Stomach smooth muscle (tissue), 2 donors: Measurements from ENCODE around the gene S100A7A.

Experiments used
- H3K27ac ChIP-seq: one replicate; pipeline ENCODE4 v1.7.0; 2013; ENCODE audit warnings: mild to moderate bottlenecking, low read length, inconsistent platforms
- H3K27me3 ChIP-seq, 2 donors: one replicate each; pipeline ENCODE4 v1.7.0; 2013; ENCODE audit warnings: low read length in 2 of 2; ENCODE audit not compliant: insufficient read depth in 2 of 2, control insufficient read depth in 1 of 2
- H3K36me3 ChIP-seq, 2 donors: one replicate each; pipeline ENCODE4 v1.7.0; 2013; ENCODE audit warnings: low read length in 2 of 2; ENCODE audit not compliant: control insufficient read depth in 2 of 2, insufficient read depth in 2 of 2
- H3K4me1 ChIP-seq: one replicate; pipeline ENCODE4 v1.7.0; 2013; ENCODE audit warnings: low read length; ENCODE audit not compliant: control insufficient read depth, insufficient read depth
- H3K4me3 ChIP-seq, 2 donors: one replicate each; pipeline ENCODE4 v1.7.0; 2013; ENCODE audit warnings: low read length in 2 of 2
- H3K9ac ChIP-seq, 2 donors: one replicate each; pipeline ENCODE4 v1.7.0; 2013; ENCODE audit warnings: low read length in 2 of 2, mild to moderate bottlenecking in 1 of 2
- H3K9me3 ChIP-seq, 2 donors: one replicate each; pipeline ENCODE4 v1.7.0; 2013; ENCODE audit warnings: low read length in 2 of 2; ENCODE audit not compliant: control insufficient read depth in 2 of 2
- donor health status: healthy.
- donor health status: Pancreatic carcinoma.

The S100A7A gene

DNA sequence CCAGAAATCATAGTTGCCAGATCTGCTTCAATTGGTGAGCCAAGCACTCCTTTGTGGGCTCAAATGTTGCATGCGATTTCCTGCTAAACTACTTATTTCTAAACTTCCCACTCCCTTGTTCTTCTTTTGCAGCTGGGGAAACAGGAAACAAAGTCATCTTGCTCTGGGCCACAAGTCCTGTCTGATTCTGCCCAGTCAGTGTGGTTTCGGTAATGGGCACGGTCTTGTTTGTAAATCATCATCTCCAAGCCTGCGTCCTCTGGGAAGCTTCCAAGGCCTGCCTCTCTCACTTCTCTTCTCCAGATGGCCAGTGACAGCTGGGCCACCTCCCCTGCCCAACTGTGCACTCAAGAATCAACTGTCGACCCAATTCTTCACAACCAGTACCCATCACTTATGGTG is 29.8 kb upstream of the S100A7A start:
- no peak overlapping the region for H3K27ac ChIP-seq
- no peaks in the 10 kb centered on the region for H3K9me3 ChIP-seq
- no peaks in the 10 kb centered on the region for H3K36me3 ChIP-seq
- no peak overlapping the region for H3K4me3 ChIP-seq
- no peak overlapping the region for H3K9ac ChIP-seq
- H3K27me3 ChIP-seq: peaks cover 0 to 7% of the 10 kb centered on the region in 2 donors
- no peaks in the 10 kb centered on the region for H3K4me1 ChIP-seq

DNA sequence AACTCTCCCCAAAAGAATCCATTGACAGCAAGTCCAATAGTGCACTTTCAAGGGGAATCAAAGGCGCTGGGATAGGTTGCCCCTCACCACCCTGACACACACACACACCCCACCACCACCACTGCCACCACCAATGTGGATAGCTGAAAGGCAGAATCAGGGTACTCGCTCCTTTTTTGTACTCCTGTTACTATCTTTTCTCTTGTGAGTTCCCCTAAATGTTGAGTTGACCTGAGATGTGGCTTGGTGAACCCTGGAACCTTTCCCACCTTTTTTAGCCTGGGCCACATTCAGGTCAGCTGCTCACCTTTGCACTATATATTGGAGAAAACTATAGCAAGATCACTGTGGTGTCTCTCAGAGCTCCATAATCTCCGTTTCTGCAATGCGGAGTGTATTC is 29.3 kb upstream of the S100A7A start:
- no peak overlapping the region for H3K4me3 ChIP-seq
- H3K9me3 ChIP-seq: no peaks in the 10 kb centered on the region
- H3K9ac ChIP-seq: no peak overlapping the region
- no peaks in the 10 kb centered on the region for H3K36me3 ChIP-seq
- no peak overlapping the region for H3K27ac ChIP-seq
- H3K27me3 ChIP-seq: peaks cover 0 to 7% of the 10 kb centered on the region in 2 donors
- no peaks in the 10 kb centered on the region for H3K4me1 ChIP-seq

DNA sequence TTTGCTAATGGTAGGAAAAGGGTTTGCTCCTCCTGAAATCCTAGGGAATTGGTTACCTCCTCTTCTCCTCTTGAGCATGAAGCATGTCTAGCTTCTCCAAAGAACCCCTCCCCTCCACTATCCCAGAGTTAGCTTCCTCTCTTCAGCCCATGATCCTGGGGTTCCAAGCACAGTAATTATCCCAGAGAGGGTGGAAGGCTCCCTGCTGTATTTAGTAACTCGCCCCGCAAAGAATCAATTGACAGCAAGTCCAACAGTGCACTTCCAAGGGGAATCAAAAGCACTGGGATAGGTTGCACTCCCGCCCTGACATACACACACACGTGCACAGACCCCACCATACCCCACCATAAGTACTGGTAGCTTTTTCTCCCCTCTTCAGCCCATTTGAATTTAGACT is 28.5 kb upstream of the S100A7A start:
- Histone ChIP-seq H3K27me3 (peaks cover 0 to 7% of the 10 kb centered on the region in 2 donors), H3K9me3 (no peaks in the 10 kb centered on the region), H3K36me3 (no peaks in the 10 kb centered on the region), H3K4me1 (no peaks in the 10 kb centered on the region), H3K9ac (no peak overlapping the region), H3K27ac (no peak overlapping the region), H3K4me3 (no peak overlapping the region)

DNA sequence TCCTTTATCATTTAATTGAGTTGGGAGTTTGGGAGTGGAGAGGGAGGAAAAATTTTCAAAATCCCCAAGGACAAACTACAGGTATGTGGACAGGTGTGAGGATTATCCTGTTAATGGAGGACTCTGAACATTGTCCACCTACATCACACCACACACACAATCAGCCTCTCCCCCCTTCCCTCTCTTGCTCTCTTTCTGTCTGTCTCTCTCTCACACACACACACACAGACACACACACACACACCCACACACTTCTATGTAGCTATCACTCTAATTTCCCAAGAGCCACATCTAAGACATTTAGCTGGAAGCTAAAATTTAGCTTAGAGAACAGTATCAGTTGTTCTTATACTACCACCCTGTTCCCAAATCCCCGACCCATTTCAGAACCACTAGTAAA is 26.9 kb upstream of the S100A7A start:
- H3K36me3 ChIP-seq: no peaks in the 10 kb centered on the region
- H3K27ac ChIP-seq: no peak overlapping the region
- no peaks in the 10 kb centered on the region for H3K9me3 ChIP-seq
- H3K27me3 ChIP-seq: peaks cover 0 to 11% of the 10 kb centered on the region in 2 donors
- H3K4me3 ChIP-seq: no peak overlapping the region
- no peaks in the 10 kb centered on the region for H3K4me1 ChIP-seq
- H3K9ac ChIP-seq: no peak overlapping the region

DNA sequence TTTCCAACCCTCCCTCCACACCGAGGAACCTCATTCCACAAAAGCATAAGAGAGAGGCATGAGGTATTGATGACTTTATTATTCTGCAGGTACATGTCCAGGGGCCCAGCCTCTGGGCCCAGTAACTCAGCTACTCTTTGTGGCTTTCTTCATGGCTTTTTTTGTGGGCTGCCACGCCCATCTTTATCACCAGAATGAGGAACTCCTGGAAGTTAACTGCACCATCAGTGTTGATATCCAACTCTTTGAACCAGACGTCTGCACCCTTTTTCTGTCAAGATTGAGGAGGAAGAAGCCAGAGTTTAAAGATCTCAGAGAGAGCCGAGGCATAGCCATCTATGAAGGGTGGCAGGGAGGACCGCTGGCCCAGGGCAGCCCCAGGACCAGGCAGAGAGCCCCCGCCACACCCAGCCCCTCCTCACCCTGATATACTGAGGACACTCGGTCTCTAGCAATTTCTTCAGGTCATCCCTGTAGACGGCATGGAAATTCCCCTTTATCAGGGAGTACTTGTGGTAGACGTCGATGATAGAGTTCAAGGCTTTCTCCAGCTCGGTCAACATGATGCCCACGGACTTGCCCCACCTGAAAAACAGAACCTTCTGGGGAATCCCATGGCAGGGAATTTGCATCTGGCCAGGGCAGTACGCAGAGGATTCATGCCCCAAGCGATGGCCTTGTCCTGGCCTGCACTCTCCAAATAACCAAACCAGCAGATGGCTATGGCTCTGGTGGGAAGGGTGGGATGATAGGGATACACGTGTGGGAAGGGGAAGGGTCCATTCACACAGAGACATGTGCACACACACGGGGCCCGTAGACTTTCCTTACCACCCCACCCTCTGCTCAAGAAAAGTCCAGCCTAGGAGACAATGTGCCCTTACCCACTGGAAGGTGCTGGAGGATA is 26.1 kb upstream of the S100A7A start:
- no peak overlapping the region for H3K27ac ChIP-seq
- H3K4me3 ChIP-seq: no peak overlapping the region
- H3K4me1 ChIP-seq: no peaks in the 10 kb centered on the region
- H3K9me3 ChIP-seq: no peaks in the 10 kb centered on the region
- H3K27me3 ChIP-seq: peaks cover under 1 to 10% of the 10 kb centered on the region in 2 donors
- no peaks in the 10 kb centered on the region for H3K36me3 ChIP-seq
- no peak overlapping the region for H3K9ac ChIP-seq

DNA sequence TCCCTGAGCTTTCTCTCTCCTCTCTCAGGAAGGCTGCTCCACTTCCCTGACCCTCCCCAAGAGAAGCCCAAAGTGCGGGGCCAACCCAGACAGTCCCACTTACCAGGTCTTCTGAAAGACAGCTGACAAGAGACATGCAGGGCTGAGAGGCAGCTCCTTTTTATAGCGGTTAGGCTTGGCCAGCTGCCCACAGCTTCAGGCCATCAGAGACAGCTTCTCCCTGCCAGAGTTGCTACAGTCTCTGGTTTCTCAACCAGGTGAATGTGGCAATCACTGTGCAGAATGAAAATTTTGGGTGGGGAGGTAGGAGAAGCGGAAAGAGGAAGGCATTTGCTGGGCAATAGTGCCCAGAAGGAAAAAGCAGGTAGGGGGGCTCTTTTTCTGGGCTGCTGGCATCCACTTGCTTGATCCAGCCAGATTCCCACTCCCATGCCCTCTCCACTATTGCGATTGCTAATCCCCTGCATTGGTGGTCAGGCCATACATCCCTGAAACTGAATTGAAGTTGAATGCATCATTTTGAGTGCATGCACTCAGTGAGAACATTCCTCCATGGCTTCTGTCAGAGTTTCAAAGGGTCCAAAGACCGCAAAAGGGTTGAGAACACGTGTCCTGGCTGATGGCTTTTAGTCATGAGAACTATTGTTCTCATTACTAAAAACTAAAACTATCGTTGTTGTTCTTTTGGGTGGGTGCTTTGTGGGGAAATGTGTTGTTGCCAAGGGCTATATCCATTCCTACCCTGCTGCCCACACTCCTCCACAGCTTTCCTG is 25.2 kb upstream of the S100A7A start, which contains the start of gene S100A8:
Gene S100A8 (minus strand): TSS at position 136 of the 773 bp plus-strand sequence. CDS start 538 bp downstream, outside the sequence.
- H3K27ac ChIP-seq: no peak within 1 kb of the TSS
- H3K9me3 ChIP-seq: no peaks in the 10 kb centered on the region
- no peak within 1 kb of the TSS for H3K9ac ChIP-seq
- peaks cover 2 to 9% of the 10 kb centered on the region in 2 donors for H3K27me3 ChIP-seq
- H3K4me1 ChIP-seq: no peaks in the 10 kb centered on the region
- H3K4me3 ChIP-seq: no peak within 1 kb of the TSS
- H3K36me3 ChIP-seq: no peaks in the 10 kb centered on the region

DNA sequence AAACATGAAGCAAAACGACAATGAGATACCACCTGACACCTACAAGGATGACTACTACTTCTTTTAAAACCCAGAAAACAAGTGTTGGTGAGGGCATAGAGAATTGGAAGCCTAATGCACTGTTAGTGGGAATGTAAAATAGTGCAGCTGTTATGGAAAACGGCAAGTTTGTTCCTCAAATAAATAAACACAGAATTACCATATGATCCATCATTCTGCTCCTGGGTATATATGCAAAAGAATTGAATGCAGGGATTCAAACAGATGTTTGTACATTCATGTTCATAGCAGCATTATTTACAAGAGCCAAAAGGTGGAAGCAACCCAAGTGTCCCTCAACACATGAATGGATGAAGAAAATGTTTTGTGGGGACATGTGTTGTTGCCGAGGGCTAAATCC is 24.1 kb upstream of the S100A7A start:
- H3K4me3 ChIP-seq: no peak overlapping the region
- H3K9ac ChIP-seq: no peak overlapping the region
- no peaks in the 10 kb centered on the region for H3K4me1 ChIP-seq
- H3K27me3 ChIP-seq: peaks cover 2 to 12% of the 10 kb centered on the region in 2 donors
- no peak overlapping the region for H3K27ac ChIP-seq
- H3K9me3 ChIP-seq: no peaks in the 10 kb centered on the region
- no peaks in the 10 kb centered on the region for H3K36me3 ChIP-seq

DNA sequence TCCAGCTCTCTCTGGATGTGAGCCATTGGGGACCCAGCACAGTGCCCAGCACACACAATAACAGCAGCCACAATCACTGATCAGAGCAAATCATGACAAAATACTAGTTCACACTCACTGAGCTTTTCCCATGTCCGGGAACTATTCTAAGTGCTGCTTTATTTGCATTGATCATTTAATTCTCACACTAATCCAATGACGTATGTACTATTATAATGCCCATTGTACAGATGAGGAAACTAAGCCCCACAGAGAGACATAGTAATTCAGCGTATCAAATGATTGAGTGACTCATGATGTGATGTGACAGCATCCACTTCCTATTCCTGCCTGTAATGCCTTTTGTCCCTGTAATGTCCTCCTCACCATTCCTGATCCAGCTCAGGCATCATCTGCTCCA is 23.5 kb upstream of the S100A7A start:
- Histone ChIP-seq H3K9ac (no peak overlapping the region), H3K27me3 (peaks cover 2 to 12% of the 10 kb centered on the region in 2 donors), H3K36me3 (no peaks in the 10 kb centered on the region), H3K9me3 (no peaks in the 10 kb centered on the region), H3K4me1 (no peaks in the 10 kb centered on the region), H3K4me3 (no peak overlapping the region), H3K27ac (no peak overlapping the region)

DNA sequence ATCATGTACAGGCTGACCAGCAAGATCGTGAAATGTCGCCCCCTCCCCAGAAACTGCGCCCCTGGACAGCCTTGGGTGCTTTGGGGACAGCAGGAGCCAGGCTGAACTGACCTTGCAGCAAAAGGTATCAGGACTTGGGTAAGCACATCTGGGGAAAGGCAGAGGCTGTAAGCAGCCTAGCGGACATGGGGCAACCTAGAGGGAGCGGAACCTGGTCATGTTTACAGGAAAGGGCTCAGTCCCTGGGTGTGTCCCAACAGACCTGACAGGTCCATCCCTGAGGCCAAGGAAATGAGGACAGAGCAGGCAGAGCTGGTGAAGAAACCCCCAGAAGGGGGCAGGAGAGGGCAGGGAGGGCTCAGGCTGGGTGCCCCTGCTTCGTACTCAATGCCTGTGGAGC is 22.4 kb upstream of the S100A7A start:
- Histone ChIP-seq H3K27ac (no peak overlapping the region), H3K4me3 (no peak overlapping the region), H3K27me3 (peaks cover 2 to 16% of the 10 kb centered on the region in 2 donors)

DNA sequence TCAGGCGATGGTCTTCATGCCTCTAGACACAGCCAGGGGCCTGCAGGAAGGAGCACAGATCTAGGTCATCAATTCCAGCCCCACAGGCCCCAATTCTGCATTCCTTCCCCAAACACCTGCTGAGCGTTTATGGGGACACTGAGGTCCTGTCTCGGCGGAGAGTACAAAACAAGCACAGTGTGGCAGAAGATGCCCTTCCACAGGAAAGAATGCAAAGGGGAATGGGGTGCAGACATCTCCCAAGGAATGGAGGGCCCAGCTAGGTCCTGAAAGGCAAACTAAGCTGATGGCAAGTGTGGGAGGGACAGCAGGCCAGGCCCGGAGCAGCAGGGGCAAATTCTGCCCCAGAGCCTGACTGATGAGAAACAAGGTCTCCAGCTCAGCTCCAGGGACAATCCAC is 21.9 kb upstream of the S100A7A start:
- H3K27ac ChIP-seq: no peak overlapping the region
- H3K4me1 ChIP-seq: no peaks in the 10 kb centered on the region
- H3K4me3 ChIP-seq: no peak overlapping the region
- H3K36me3 ChIP-seq: no peaks in the 10 kb centered on the region
- H3K9me3 ChIP-seq: no peaks in the 10 kb centered on the region
- H3K27me3 ChIP-seq: peaks cover 2 to 16% of the 10 kb centered on the region in 2 donors
- no peak overlapping the region for H3K9ac ChIP-seq

More for the DNA sequence above, 22.4 kb upstream of the S100A7A start:
- no peaks in the 10 kb centered on the region for H3K9me3 ChIP-seq
- H3K36me3 ChIP-seq: no peaks in the 10 kb centered on the region
- H3K4me1 ChIP-seq: no peaks in the 10 kb centered on the region
- no peak overlapping the region for H3K9ac ChIP-seq
